GM18861 (cell line): Measurements from ENCODE around the gene CD33.
"Not testable (repeated sequence)": the region's sequence is repeated elsewhere in the genome, so short reads cannot be mapped to it uniquely, and the experiment has no call there.

Source experiments
- ATAC-seq: cut with Tn5 transposase; IDR thresholded peaks from one replicate; pipeline ENCODE4 v1.9.1; 2021; ENCODE audit not compliant: unreplicated experiment

Gene CD33

GRCh38 chr19:51210191-51210784 lies 14.6 kb upstream of the CD33 start:
- no peak for ATAC-seq

GRCh38 chr19:51210874-51211361 lies 14.0 kb upstream of the CD33 start:
- ATAC-seq = not testable (repeated sequence)

- ATAC-seq = no peak
Measured at GRCh38 chr19:51211833-51212232, 13.0 kb upstream of the CD33 start.

- ATAC-seq = no peak
Measured at GRCh38 chr19:51219307-51219706, 5.6 kb upstream of the CD33 start.

GRCh38 chr19:51219971-51220370 lies 4.9 kb upstream of the CD33 start:
- ATAC-seq = no peak

- no peak for ATAC-seq
Measured at GRCh38 chr19:51220996-51221395, 3.9 kb upstream of the CD33 start.

- ATAC-seq = no peak
Measured at GRCh38 chr19:51224163-51224641, 678 bp upstream of the CD33 start.

- no peak for ATAC-seq
Measured at GRCh38 chr19:51226067-51226466, 1.2 kb downstream of the CD33 start.

- ATAC-seq = no peak
Measured at GRCh38 chr19:51227326-51227725, 2.4 kb downstream of the CD33 start.

GRCh38 chr19:51227966-51228365 lies 3.1 kb downstream of the CD33 start:
- no peak for ATAC-seq

- no peak for ATAC-seq
Measured at GRCh38 chr19:51240866-51241265, 16.0 kb downstream of the CD33 start.

GRCh38 chr19:51242881-51243630 lies 18.2 kb downstream of the CD33 start:
- no peak for ATAC-seq

- ATAC-seq = no peak
Measured at GRCh38 chr19:51246164-51246552, 21.3 kb downstream of the CD33 start.

GRCh38 chr19:51247972-51248590 lies 23.2 kb downstream of the CD33 start:
- ATAC-seq = no peak

GRCh38 chr19:51250786-51251467 lies 26.0 kb downstream of the CD33 start, which contains the start of gene SIGLECL1:
Gene SIGLECL1, plus strand, starts transcription at chr19:51251080. Its CDS starts 12,993 bp downstream, at chr19:51264073.
- ATAC-seq = no peak

GRCh38 chr19:51251468-51251820 lies 26.6 kb downstream of the CD33 start:
- ATAC-seq = no peak

GRCh38 chr19:51252306-51253079 lies 27.6 kb downstream of the CD33 start:
- ATAC-seq = no peak

- no peak for ATAC-seq
Measured at GRCh38 chr19:51253088-51253806, 28.4 kb downstream of the CD33 start.

GRCh38 chr19:51256155-51256625 lies 31.3 kb downstream of the CD33 start:
- no peak for ATAC-seq

- ATAC-seq = no peak
Measured at GRCh38 chr19:51257471-51257870, 32.6 kb downstream of the CD33 start.
